T-helper 1 cell treated with Interleukin-12 subunit alpha and Interleukin-12 subunit beta and Interleukin-4 antibody, amounts not matched to agents 30 ng/mL and 1 ng/mL, for 36 hours (primary cell): ENCODE data around the gene KDM4C. TPM values are rescaled to one million over a fixed set of nuclear protein-coding genes. Genes with fewer than 3 reads are reported as not detected.
"Not testable (repeated sequence)": the region's sequence is repeated elsewhere in the genome, so short reads cannot be mapped to it uniquely, and the experiment has no call there.

Experiments
- intact Hi-C: fragments of 100-400 bp; cut with micrococcal nuclease; formaldehyde crosslinking; loops from one replicate; pipeline ENCODE4 v1.15.1; 2024
- total RNA-seq: library from RNA; stranded (reverse); gene quantifications from 2 replicates; pipeline ENCODE4 v1.2.3, GENCODE V29; 2022

KDM4C gene
- total RNA-seq, 1 donor from 2014 or later = 60.0 TPM

DNA sequence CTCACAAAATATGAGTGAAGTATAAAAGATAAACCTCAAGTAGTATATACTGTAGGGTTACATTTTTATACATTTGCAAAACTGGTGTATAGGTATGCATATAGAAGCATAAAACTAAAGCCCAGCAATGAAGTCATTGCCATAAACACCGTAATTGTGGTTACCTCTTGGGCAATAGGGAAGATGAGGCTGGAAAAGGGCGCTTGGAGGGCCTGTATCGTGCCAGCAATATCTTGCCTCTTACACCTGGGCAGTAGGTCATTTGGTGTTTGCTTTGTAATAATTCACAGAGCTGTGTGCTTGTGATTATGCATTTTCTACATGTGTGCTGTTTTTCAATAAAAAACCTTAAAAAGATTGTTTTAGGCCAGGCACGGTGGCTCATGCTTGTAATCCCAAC, 45.2 kb downstream of the KDM4C start:
- intact Hi-C loops = no loop called here

DNA sequence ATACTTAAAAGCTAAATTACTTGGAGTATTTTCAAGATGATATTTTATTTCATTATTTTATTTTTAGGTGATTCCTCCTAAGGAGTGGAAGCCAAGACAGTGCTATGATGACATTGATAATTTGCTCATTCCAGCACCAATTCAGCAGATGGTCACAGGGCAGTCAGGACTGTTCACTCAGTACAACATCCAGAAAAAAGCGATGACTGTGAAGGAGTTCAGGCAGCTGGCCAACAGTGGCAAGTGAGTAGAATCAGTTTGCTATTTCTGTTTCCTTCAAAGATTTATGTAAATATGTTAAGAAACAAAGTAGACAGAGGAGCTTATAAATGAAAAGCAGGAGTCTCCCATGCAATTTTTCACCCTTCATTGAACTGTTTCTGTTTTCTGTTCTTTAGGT, 47.8 kb downstream of the KDM4C start:
- intact Hi-C loops = no loop called here

DNA sequence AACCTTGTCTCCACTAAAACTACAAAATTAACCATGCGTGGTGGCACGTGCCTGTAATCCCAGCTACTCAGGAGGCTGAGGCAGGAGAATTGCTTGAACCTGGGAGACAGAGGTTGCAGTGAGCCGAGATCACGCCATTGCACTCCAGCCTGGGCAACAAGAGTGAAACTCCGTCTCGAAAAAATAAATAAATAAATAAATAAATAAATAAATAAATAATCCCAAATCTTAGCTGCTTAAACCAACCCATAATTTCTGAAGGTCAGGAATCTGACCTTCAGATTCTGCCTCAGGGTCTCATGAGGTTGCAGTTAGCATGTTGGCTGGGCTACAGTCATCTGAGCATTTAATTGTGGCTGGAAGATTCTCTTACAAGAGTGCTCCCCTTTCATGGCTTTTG, 48.5 kb downstream of the KDM4C start:
- intact Hi-C loops = not testable (repeated sequence)

DNA sequence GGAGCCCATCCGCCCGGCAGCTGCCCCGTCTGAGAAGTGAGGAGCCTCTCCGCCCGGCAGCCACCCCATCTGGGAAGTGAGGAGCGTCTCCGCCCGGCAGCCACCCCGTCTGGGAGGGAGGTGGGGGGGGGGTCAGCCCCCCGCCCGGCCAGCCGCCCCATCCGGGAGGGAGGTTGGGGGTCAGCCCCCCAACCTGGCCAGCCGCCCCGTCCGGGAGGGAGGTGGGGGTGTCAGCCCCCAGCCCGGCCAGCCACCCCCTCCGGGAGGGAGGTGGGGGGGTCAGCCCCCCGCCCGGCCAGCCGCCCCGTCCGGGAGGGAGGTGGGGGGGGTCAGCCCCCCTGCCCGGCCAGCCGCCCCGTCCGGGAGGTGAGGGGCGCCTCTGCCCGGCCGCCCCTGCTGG, 49.9 kb downstream of the KDM4C start:
- intact Hi-C loops = not testable (repeated sequence)

DNA sequence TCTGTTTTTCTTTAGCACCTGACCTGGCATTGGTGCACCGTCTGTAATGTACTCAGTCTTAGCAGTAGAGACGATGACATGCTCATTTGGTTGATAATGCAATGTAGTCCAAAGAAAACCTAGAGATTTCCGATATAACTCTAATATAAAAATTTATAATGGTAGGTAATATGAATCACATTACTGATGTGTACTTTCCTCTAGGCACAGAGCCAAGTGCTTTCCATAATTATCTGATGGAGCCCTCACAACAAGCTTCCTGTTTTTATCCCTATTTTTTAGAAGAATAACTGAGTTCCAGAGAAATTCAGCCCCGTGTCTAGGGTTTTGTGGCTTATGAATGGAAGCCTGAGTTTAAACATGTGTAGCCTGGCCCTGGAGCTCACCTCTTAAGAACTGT, 53.7 kb downstream of the KDM4C start:
- intact Hi-C loops = no loop called here

DNA sequence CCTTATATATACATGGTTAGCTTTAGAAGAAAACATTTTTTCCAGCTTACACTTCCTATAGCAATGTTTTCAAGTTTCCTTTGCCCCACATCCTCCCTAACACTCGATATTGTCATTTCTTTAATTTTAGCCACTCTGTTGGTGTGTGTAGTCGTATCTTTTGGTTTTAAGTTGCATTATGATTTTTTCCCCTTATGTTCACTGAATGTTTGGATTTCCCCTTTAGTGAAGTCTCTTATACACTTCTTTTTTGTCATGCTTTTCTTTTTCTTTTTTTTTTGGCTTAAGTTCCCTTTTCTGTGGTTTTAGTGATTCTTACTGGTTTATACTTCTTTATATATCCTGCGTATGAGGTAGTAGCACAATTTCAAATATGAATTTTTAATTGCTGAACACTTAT, 58.8 kb downstream of the KDM4C start:
- intact Hi-C loops = no loop called here

DNA sequence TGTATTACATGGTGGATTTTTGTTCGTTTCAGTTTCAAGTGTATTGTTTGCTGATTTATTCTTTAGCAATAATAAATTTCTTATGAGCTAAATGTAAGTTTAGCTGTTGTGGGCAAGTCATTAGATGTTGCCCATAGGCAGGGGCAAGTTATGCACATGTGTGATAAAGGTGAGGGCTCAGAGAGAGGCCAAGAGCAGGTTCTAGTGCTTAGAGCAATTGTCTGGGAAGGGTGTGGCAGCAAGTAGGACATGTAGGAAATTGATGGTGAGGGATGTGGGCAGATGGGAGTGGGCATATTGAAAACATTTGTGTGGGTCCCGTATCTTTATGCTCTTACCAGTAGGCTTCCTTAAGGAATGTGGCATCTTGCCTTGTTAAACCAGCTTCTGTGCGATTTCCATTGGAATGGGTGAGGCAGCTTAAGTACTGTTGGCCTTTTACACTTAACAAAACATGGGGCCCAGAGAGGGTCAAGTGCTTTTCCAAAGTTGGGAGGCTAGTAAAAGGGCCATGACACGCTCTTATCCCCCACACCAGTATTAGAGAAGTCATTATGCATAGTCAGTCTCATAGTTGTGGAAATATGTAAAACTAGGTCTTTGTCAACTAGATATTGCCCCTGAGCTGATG, 60.6 kb downstream of the KDM4C start:
- intact Hi-C loops = no loop called here

DNA sequence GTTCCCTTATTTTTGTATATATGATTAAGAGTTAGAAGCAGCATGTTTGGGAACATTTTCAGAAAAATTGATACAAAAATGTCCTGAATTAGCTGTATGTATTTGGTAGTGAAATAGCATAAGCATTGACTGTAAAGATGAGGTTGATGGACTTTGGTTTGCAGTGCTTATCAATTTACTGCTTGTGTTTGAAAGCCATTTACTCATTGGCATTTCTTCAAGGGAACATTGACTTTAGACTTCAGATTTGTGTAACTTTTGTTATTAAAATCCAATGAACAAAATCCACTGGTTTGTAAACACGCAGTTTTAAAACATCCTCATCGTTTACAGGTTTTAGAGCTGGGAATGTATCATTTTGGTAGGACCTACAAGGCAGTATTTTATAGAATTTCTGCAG, 61.3 kb downstream of the KDM4C start:
- intact Hi-C loops = no loop called here

DNA sequence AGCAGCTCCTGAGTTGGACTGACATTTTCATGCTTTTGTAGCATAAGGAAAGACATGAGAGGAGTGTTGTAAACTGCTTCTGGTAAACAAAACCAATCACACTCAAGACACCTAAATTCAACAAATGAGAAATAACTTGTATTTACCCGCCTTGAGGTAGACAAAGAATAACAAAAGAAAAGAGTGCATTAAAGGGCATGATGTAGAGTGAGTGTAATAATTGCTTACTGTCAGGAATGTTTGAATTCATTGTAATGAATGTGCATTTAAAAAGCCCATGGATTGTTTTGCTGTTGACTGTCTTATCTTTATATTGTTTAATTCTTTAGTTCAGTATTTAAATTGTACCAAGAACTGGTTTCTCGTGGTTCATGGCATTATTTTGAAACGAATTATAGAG, 61.8 kb downstream of the KDM4C start:
- intact Hi-C loops = no loop called here

DNA sequence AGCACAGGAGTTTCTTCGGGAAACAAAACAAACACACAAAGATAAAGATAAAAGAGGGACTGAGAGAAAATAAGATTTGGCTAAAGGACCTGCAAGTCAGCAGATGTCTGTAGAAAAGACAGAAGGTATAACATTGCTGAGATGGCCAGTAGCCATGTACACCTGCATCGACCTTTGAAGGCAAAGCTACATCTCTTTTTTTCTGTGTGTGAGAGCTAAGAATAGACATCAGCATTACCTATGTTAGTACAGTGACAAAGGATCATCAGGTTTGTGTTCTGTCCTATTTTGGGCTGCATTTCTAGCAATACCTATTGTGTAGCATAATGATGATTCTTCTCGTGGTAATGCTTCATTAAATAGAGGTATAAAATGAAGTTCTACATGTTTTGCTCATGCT, 64.9 kb downstream of the KDM4C start:
- intact Hi-C loops = loop anchor here (10.0 kb wide), 1 partner anchor 832 kb away; no protein-coding TSS in a partner anchor

DNA sequence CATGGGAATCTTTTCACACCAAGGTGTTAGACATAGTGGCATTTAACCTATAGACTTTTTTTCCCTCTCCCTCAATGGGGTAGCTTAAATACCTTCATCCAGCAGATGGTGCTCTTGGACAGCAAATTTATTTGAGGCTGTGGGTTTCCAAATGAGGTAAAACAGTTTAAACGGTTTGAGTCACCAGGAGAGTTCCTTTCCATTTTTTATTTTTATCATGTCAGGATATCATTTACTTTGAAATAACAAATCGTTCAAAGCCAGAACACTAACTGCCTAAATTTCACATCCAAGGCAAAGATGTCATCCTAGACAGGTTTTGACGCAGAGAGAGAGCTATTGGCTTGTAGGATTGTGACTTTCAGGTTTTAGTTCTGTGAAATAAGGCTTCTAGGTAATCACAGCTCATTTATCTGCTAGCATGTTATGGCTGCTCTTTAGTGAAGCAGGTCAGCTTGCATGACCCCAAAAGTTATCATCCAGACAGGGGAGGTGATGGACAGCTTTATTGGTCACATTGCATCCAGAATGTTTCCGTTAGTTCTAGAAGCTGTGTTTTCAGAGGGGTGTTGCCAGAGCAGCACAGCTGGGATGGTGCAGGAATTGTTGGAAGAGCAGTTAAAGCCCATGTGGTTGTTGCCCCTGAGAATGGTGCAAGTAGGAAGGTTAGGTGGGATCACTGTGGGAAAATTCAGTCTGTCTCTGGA, 69.8 kb downstream of the KDM4C start:
- intact Hi-C loops = loop anchor here (1.0 to 10.0 kb wide), 6 partner anchors 67 to 827 kb away; no protein-coding TSS in a partner anchor

DNA sequence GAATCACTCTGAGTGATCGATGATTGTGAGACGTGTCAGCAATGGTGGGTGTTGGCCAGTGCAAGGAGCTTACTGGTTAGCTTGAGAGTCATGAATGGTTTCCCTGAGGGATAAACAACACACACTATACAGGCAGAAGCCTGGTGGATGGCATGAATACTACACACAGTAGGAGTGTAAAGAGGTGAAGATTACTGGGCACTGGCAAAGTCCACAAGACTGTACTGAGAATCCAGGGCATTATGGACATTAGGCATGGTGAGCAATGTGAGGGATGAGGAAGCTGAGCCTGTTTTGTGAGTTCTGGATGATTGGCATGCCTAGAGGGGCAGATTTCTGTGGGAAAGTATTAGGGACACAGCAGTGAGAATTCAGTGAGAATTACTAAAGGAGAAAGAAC, 71.3 kb downstream of the KDM4C start:
- intact Hi-C loops = loop anchor here (10.0 kb wide), 1 partner anchor 826 kb away; no protein-coding TSS in a partner anchor

DNA sequence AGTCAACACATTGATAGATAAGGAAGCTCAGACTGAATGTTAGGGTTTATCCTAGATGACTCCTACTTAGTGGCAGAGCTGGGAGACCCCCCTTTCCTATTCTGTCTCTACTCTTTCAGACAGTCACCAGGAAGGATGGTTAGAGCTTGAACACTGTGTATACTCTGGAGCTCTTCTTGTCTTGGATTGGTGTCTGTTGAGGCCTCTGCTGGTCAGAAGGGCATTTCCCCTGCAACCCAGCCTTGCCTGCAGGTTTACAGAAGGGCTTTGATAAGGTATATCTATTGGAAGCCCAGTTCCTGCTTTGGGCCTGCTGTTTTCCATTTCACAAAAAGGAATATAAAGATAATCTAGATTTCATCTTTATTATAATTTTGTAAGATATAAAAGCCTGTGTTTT, 71.8 kb downstream of the KDM4C start:
- intact Hi-C loops = loop anchor here (10.0 kb wide), 1 partner anchor 825 kb away; no protein-coding TSS in a partner anchor

DNA sequence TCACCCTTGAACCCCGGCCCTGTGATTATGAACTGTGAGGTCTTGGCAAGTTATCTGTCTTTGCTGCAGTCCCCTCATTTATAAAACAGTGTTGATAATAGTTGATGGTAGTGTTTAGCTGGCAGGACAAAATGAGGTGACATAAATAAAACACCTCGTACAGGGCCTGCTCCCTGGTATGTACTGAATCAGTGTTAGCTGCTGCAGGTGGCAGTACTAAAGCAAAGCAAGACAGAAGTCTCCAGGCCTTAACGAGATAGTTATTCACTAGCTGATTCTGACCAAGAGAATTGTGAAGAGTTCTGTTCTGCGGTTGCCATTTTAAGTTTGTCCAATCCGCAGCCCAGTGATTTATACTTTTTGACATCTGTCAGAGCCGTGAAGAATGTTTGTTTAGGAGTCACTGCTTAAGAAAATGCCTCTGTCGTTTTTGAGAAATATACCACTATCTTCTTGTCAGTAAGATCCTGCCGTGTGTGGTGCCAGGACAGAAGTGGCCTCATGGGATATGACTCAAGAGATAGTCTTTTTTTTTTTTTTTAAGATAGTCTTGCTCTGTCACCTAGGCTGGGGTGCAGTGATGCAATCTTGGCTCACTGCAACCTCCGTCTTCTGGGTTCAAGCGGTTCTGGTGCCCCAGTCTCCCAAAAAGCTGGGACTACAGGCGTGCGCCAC, 75.9 kb downstream of the KDM4C start:
- intact Hi-C loops = no loop called here

DNA sequence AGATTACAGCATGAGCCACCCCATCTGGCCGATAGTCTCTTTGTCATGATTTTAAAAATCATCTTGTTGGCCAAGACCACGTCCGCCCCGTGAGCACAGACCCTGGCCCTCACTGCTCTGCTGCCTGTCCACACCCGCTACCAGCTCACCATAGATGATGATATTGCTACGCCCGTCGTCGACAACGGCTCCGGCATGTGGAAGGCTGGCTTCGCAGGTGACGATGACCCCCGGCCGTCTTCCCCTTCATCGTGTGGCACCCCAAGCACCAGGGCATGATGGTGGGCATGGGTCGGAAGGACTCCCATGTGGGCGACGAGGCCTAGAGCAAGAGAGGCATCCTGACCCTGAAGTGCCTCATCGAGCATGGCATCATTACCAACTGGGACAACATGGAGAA, 76.5 kb downstream of the KDM4C start:
- intact Hi-C loops = no loop called here

DNA sequence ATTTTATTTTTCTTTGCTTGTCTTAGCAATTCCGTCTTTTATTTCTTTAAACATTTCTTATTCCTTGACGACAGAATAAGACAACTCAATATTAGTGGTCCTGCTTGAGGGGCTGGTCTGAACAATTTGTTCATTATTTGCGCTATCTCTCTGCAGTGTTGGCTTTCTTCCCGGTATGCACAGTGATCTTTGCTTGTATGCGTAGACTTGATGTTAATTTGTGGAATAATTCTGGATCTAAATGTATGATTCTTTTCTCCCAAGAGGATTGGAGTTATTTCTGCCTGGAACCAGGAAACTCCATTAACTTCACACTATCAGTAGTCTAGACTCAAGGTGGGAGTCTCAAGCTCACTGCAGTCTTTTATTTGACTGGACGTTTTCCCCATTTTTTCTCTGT, 80.4 kb downstream of the KDM4C start:
- intact Hi-C loops = no loop called here

DNA sequence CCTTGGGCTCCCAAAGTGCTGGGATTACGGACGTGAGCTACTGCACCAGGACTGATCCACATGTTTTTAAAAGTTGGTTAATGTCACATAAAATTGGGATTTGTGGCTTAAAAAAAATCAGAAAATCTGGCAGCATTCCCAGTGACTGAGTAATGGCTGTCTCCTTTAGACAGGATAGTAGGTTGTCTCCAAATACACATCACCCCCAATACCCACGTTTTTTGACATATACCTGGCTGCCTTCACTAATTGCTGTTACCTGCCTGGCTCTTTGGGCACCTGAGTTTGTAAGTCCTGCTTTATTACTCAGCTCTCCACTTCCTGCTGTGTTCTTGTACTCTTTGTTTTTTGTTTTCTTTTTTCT, 84.8 kb downstream of the KDM4C start:
- intact Hi-C loops = no loop called here

DNA sequence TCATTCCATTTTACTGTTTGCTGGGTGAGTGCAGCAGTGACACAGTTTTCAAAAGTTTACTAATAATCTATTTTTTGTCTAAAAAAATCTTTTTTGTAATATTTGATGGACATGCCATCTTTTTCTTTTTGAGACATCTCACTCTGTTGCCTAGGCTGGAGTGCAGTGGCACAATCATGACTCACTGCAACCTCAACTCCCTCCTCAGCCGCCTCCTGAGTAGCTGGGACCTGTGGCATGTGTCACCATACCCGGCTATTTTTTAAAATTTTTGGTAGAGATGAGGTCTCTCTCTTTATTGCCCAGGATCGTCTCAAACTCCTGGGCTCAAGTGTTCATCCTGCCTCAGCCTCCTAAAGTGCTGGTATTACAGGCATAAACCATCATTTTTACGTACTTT, 86.0 kb downstream of the KDM4C start:
- intact Hi-C loops = no loop called here

DNA sequence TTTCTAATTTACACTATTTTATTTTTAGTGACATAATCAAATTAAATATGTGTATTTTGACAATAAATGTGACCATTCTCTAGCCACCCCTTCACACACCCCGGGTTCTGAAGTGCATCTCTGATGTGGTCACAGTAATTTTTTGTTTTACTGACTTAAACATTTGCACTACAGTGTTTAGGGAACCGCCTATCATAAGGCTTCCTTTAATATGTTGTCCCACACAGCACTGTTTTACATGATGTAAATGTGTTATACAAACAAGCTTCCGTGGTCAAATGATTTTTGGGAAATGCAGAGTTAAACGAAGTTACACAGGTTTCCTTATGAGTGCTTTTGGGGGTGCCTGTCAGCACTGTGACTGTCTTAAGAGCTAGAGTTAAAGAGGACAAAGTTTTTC, 86.5 kb downstream of the KDM4C start:
- intact Hi-C loops = no loop called here

DNA sequence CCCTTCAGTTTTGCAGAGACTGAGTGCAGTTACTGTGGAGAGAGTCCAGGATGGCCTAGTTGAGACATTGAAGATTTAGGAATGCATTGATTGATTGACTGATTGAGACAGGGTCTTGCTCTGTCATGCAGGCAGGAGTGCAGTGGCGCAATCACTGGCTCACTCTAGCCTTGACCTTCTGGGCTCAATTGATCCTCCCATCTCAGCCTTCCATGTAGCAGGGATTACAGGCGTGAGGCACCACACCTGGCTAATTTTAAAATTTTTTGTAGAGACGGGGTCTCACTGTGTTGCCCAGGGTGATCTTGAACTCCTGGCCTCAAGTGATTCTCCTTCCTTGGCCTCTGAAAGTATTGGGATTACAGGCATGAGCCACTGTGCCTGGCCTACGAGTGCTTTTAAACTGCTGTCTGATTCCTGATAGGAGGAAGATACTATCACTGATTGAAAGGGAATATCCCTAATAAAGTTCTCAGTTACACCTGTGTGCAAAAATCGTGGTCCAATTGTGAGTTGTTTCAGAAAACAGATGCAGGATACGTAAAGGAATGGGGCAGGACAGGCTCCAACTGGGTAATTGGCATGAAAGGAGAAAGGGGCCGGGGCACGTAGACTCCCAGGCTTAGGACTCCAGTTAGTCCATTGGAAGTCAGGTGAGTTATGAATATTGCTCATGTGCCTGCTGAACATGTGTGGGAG, 87.5 kb downstream of the KDM4C start:
- intact Hi-C loops = no loop called here

DNA sequence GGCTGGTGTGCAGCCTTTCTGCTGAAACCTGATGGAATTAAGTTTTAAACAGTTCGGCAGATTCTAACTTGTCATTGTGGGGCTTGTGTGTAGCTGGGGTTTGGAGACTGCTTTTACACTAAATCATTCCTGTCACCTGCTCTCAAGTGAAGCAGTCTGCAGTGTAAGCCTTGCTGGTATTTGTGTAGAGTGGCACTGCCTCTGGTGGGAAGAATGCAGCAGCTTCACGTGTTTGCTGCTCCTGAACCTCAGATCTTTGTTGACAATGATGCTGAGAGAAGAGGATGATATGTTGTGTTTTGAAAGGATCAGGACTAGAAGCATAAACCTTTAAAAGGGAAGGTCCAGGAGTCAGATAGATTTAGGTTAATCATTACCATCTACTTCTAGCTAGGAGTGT, 88.1 kb downstream of the KDM4C start:
- intact Hi-C loops = no loop called here
